ENCODE results near the gene FHIT. TPM values are rescaled to one million over a fixed set of nuclear protein-coding genes. Genes with fewer than 3 reads are reported as not detected.

The FHIT gene
- total RNA-seq, 4 donors from 2014 or later = 1.6 to 12.9 (median 7.8) TPM

GRCh38 chr3:61158216-61158615 lies 93.0 kb downstream of the FHIT start:
- no peaks in the 10 kb centered on the region for H3K27me3 ChIP-seq
- H3K4me3 ChIP-seq = no peak overlapping the region
- no peak overlapping the region for H3K27ac ChIP-seq
- H3K4me1 ChIP-seq = no peaks in the 10 kb centered on the region
- no peaks in the 10 kb centered on the region for H3K9me3 ChIP-seq
- DNase-seq (ENCODE audit: low spot score in 2 of 2) = no peak
- no peaks in the 10 kb centered on the region for H3K36me3 ChIP-seq
- TF ChIP-seq POLR2A (IDR thresholded peaks at IDR 0.05) (no peak), CTCF (IDR thresholded peaks at IDR 0.05) (no peak), EP300 (IDR thresholded peaks at IDR 0.05) (no peak)
- 66 to 79% methylated on average over 4 of the region's 4 CpGs for WGBS, 2 donors

- TF ChIP-seq EP300 (IDR thresholded peaks at IDR 0.05) (no peak), CTCF (IDR thresholded peaks at IDR 0.05) (no peak), POLR2A (IDR thresholded peaks at IDR 0.05) (no peak)
- no peak overlapping the region for H3K27ac ChIP-seq
- no peak for DNase-seq (ENCODE audit: low spot score in 2 of 2)
- H3K36me3 ChIP-seq = no peaks in the 10 kb centered on the region
- no peaks in the 10 kb centered on the region for H3K9me3 ChIP-seq
- no peaks in the 10 kb centered on the region for H3K4me1 ChIP-seq
- no peak overlapping the region for H3K4me3 ChIP-seq
- no peaks in the 10 kb centered on the region for H3K27me3 ChIP-seq
Observed at GRCh38 chr3:61157414-61157813, 93.8 kb downstream of the FHIT start.

- H3K4me1 ChIP-seq = no peaks in the 10 kb centered on the region
- WGBS, 2 donors = 82% methylated on average over 3 of the region's 3 CpGs
Observed at GRCh38 chr3:61155701-61156292, 95.5 kb downstream of the FHIT start.

GRCh38 chr3:61154457-61155198 lies 96.6 kb downstream of the FHIT start:
- Histone ChIP-seq H3K27me3 (no peaks in the 10 kb centered on the region), H3K36me3 (no peaks in the 10 kb centered on the region), H3K27ac (no peak overlapping the region), H3K9me3 (no peaks in the 10 kb centered on the region), H3K4me1 (no peaks in the 10 kb centered on the region), H3K4me3 (no peak overlapping the region)
- TF ChIP-seq EP300 (IDR thresholded peaks at IDR 0.05) (no peak), POLR2A (IDR thresholded peaks at IDR 0.05) (no peak), CTCF (IDR thresholded peaks at IDR 0.05) (no peak)
- 60 to 64% methylated on average over 7 of the region's 7 CpGs for WGBS, 2 donors
- DNase-seq (ENCODE audit: low spot score in 2 of 2) = no peak

More at GRCh38 chr3:61155701-61156292, 95.5 kb downstream of the FHIT start:
- Histone ChIP-seq H3K27ac (no peak overlapping the region), H3K36me3 (no peaks in the 10 kb centered on the region), H3K27me3 (no peaks in the 10 kb centered on the region), H3K4me3 (no peak overlapping the region), H3K9me3 (no peaks in the 10 kb centered on the region)
- TF ChIP-seq CTCF (IDR thresholded peaks at IDR 0.05) (no peak), EP300 (IDR thresholded peaks at IDR 0.05) (no peak), POLR2A (IDR thresholded peaks at IDR 0.05) (no peak)
- DNase-seq (ENCODE audit: low spot score in 2 of 2) = no peak

- H3K36me3 ChIP-seq = no peaks in the 10 kb centered on the region
- WGBS, 2 donors = 91 to 92% methylated on average over 1 of the region's 1 CpG
- H3K4me1 ChIP-seq = no peaks in the 10 kb centered on the region
- H3K4me3 ChIP-seq = no peak overlapping the region
- no peak overlapping the region for H3K27ac ChIP-seq
- H3K9me3 ChIP-seq = no peaks in the 10 kb centered on the region
- no peak for DNase-seq (ENCODE audit: low spot score in 2 of 2)
- TF ChIP-seq POLR2A (IDR thresholded peaks at IDR 0.05) (no peak), CTCF (IDR thresholded peaks at IDR 0.05) (no peak), EP300 (IDR thresholded peaks at IDR 0.05) (no peak)
- no peaks in the 10 kb centered on the region for H3K27me3 ChIP-seq
Observed at GRCh38 chr3:61152071-61152470, 99.2 kb downstream of the FHIT start.
